Measurements from ENCODE around the gene H2AZ1.

The H2AZ1 gene

DNA sequence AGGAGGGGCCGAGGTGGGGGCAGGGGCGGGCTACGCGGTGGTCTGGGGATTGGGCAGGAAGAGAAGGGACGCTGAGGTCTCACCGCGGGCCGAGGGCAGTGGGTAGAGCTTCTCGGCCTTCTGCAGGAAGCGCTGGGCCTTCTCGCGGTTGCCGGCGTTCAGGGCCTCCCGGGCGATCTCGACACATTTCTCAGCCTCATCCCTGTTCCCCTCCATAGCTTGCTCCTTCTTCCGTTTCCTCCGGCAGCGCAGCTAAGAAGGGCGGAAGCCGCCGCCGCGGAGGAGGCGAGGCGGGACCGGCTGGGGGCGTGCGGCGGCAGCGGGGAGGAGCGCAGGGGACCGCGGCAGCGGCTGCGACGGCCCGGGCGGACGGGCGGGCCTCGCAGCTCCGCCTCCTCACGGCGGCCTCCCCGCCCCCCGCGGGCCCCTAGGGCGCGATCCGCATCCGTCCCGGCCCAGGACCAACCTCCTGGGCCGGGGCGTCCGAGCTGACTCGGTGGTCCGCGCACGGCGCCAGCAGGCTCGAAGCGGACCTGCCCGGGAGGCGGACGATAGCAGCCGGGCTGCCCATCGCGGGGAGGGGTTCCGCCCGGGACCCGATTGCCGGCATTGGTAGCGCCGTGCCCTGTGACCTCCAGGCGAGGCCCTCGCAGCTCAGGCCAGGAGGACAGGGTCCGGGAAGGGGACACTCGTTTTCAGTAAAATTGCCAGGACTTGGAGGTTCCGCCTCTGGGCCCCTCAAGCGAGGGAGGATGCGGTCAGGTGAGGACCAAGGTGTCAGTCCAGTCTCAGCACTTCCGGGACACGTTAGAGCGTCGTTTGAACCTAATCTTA is 3.5 kb downstream of the H2AZ1 start, which contains the start of gene DNAJB14 (continued):
- TF ChIP-seq, protein P1, sequence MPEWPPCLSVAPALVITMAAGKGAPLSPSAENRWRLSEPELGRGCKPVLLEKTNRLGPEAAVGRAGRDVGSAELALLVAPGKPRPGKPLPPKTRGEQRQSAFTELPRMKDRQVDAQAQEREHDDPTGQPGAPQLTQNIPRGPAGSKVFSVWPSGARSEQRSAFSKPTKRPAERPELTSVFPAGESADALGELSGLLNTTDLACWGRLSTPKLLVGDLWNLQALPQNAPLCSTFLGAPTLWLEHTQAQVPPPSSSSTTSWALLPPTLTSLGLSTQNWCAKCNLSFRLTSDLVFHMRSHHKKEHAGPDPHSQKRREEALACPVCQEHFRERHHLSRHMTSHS (tag by site-specific recombination; IDR thresholded peaks at IDR 0.05): no peak
- TF ChIP-seq ZNF112 (tag by site-specific recombination; IDR thresholded peaks at IDR 0.05): no peak
- TF ChIP-seq ZSCAN30 (tag by site-specific recombination; IDR thresholded peaks at IDR 0.05): 0 out of 2 replicates have a peak, but pooled peaks have one; percentile 35
- no peak for TF ChIP-seq ZNF549 (tag by site-specific recombination; IDR thresholded peaks at IDR 0.05)
- TF ChIP-seq, protein P2, sequence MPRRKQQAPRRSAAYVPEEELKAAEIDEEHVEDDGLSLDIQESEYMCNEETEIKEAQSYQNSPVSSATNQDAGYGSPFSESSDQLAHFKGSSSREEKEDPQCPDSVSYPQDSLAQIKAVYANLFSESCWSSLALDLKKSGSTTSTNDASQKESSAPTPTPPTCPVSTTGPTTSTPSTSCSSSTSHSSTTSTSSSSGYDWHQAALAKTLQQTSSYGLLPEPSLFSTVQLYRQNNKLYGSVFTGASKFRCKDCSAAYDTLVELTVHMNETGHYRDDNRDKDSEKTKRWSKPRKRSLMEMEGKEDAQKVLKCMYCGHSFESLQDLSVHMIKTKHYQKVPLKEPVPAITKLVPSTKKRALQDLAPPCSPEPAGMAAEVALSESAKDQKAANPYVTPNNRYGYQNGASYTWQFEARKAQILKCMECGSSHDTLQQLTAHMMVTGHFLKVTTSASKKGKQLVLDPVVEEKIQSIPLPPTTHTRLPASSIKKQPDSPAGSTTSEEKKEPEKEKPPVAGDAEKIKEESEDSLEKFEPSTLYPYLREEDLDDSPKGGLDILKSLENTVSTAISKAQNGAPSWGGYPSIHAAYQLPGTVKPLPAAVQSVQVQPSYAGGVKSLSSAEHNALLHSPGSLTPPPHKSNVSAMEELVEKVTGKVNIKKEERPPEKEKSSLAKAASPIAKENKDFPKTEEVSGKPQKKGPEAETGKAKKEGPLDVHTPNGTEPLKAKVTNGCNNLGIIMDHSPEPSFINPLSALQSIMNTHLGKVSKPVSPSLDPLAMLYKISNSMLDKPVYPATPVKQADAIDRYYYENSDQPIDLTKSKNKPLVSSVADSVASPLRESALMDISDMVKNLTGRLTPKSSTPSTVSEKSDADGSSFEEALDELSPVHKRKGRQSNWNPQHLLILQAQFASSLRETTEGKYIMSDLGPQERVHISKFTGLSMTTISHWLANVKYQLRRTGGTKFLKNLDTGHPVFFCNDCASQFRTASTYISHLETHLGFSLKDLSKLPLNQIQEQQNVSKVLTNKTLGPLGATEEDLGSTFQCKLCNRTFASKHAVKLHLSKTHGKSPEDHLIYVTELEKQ (tag by site-specific recombination; IDR thresholded peaks at IDR 0.05; ENCODE audit: borderline replicate concordance): no peak

DNA sequence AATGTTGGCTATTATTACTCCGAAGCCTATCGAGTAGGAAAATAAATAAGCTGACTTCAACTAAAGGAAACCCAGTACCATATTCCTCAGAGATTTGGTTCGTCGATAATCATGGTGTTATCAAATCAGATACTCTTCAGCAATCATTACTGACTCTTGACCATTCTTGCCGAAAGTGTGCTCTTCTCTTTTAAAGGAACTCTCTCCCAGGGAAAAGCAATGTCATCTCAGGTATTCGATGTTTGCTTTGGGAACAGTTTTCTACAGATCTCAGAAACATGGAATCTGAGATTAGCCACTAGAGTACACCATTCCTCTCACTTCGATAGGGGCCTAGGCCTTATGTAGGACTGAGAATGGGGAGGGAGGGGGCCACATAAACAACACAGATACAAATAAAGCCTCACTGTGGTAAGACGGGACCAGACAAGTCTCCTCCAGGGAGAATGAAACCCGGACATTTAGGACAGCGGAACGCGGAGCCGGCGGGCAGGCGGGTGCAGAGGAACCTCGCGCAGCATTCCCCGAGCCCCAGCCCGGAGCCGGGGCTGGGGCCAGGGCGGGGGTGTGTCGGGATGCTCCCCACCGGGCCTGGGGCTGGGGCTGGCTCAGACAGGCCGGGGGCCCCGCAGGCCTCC is 4.2 kb downstream of the H2AZ1 start:
- Histone ChIP-seq H3K9me3 (ENCODE audit: control insufficient read depth, insufficient read depth, low read depth, low read length) (no peaks in the 10 kb centered on the region), H3K4me3 (ENCODE audit: low read depth, low read length) (peak overlapping the region; percentile 56), H3K4me1 (ENCODE audit: control insufficient read depth, insufficient read depth, low read length) (no peaks in the 10 kb centered on the region), H3K36me3 (ENCODE audit: control insufficient read depth in 2 of 2, insufficient read depth in 1 of 2, low read length in 2 of 2) (peaks cover 3 to 43% of the 10 kb centered on the region in 2 experiments; a peak in 1 of 3 replicates), H3K27ac (ENCODE audit: extremely low read depth, low read depth, low read length) (peak overlapping the region; percentile 76)
- CTCF ChIA-PET: no interaction called here
- POLR2A ChIA-PET: interaction anchor here (0.6 to 1.5 kb wide), 3 partner anchors 51 to 382 kb away, joined by 3 to 9 read pairs (median 6); partner anchors contain the start of genes LAMTOR3 and TRMT10A
- peak; percentile 57; the same call in 1 of the 2 replicates for TF ChIP-seq KLF9 (tag by site-specific recombination; IDR thresholded peaks at IDR 0.05; ENCODE audit: low read depth)
- TF ChIP-seq, protein P3, sequence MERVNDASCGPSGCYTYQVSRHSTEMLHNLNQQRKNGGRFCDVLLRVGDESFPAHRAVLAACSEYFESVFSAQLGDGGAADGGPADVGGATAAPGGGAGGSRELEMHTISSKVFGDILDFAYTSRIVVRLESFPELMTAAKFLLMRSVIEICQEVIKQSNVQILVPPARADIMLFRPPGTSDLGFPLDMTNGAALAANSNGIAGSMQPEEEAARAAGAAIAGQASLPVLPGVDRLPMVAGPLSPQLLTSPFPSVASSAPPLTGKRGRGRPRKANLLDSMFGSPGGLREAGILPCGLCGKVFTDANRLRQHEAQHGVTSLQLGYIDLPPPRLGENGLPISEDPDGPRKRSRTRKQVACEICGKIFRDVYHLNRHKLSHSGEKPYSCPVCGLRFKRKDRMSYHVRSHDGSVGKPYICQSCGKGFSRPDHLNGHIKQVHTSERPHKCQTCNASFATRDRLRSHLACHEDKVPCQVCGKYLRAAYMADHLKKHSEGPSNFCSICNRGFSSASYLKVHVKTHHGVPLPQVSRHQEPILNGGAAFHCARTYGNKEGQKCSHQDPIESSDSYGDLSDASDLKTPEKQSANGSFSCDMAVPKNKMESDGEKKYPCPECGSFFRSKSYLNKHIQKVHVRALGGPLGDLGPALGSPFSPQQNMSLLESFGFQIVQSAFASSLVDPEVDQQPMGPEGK (tag by site-specific recombination; IDR thresholded peaks at IDR 0.05): peak; percentile 41; the same call in 1 of the 2 replicates
- TF ChIP-seq ZBTB17 (tag by site-specific recombination; IDR thresholded peaks at IDR 0.05): peak; percentile 64
- TF ChIP-seq, protein P4, sequence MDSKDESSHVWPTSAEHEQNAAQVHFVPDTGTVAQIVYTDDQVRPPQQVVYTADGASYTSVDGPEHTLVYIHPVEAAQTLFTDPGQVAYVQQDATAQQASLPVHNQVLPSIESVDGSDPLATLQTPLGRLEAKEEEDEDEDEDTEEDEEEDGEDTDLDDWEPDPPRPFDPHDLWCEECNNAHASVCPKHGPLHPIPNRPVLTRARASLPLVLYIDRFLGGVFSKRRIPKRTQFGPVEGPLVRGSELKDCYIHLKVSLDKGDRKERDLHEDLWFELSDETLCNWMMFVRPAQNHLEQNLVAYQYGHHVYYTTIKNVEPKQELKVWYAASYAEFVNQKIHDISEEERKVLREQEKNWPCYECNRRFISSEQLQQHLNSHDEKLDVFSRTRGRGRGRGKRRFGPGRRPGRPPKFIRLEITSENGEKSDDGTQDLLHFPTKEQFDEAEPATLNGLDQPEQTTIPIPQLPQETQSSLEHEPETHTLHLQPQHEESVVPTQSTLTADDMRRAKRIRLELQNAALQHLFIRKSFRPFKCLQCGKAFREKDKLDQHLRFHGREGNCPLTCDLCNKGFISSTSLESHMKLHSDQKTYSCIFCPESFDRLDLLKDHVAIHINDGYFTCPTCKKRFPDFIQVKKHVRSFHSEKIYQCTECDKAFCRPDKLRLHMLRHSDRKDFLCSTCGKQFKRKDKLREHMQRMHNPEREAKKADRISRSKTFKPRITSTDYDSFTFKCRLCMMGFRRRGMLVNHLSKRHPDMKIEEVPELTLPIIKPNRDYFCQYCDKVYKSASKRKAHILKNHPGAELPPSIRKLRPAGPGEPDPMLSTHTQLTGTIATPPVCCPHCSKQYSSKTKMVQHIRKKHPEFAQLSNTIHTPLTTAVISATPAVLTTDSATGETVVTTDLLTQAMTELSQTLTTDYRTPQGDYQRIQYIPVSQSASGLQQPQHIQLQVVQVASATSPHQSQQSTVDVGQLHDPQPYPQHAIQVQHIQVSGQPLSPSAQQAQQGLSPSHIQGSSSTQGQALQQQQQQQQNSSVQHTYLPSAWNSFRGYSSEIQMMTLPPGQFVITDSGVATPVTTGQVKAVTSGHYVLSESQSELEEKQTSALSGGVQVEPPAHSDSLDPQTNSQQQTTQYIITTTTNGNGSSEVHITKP (tag by site-specific recombination; IDR thresholded peaks at IDR 0.05): peak; percentile 79
- TF ChIP-seq ZBTB20 (tag by site-specific recombination; IDR thresholded peaks at IDR 0.05): peak; percentile 58
- no peak for TF ChIP-seq ZNF24 (tag by site-specific recombination; IDR thresholded peaks at IDR 0.05)
- no peak for TF ChIP-seq YY1 (tag by site-specific recombination; IDR thresholded peaks at IDR 0.05)
- no peak for TF ChIP-seq RBAK (tag by site-specific recombination; IDR thresholded peaks at IDR 0.05)
- TF ChIP-seq, protein P1 (tag by site-specific recombination; IDR thresholded peaks at IDR 0.05): no peak
- TF ChIP-seq ZNF335 (tag by site-specific recombination; conservative IDR thresholded peaks at IDR 0.05): peak; percentile 55
- TF ChIP-seq, protein P5, sequence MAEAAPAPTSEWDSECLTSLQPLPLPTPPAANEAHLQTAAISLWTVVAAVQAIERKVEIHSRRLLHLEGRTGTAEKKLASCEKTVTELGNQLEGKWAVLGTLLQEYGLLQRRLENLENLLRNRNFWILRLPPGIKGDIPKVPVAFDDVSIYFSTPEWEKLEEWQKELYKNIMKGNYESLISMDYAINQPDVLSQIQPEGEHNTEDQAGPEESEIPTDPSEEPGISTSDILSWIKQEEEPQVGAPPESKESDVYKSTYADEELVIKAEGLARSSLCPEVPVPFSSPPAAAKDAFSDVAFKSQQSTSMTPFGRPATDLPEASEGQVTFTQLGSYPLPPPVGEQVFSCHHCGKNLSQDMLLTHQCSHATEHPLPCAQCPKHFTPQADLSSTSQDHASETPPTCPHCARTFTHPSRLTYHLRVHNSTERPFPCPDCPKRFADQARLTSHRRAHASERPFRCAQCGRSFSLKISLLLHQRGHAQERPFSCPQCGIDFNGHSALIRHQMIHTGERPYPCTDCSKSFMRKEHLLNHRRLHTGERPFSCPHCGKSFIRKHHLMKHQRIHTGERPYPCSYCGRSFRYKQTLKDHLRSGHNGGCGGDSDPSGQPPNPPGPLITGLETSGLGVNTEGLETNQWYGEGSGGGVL (tag by site-specific recombination; IDR thresholded peaks at IDR 0.05): no peak
- peak; percentile 72; the same call in 1 of the 2 replicates for TF ChIP-seq PRDM1 (tag by site-specific recombination; IDR thresholded peaks at IDR 0.05)
